GM12873 (cell line): ENCODE results near the gene CPED1.

Experiments
- TF ChIP-seq, protein P1 (sequence below): IDR thresholded peaks from 2 replicates; pipeline ENCODE4 v1.5.1; 2012; ENCODE audit warnings: low read depth, mild to moderate bottlenecking, moderate library complexity, low read length, control low read depth; ENCODE audit not compliant: insufficient read depth; ENCODE audit errors: missing control alignments

Gene CPED1

DNA sequence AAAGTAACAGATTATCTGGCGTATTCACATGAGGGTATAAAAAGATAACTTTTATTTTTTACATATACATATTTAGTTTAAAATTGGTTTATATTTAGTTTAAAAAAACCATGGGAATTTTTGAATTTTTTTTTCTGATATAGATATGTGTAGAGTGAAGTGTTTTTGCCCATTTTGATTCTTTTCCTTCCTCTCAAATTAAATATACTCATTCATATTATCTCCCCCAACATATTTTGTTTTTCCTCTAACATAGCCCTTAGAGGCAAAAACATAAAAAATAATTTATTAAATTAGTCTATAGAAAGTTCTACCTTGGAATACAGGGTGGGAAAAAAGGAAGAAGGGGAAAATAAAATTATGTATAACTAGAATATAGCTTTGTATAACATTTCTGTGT lies 137.7 kb downstream of the CPED1 start:
- TF ChIP-seq, protein P1, sequence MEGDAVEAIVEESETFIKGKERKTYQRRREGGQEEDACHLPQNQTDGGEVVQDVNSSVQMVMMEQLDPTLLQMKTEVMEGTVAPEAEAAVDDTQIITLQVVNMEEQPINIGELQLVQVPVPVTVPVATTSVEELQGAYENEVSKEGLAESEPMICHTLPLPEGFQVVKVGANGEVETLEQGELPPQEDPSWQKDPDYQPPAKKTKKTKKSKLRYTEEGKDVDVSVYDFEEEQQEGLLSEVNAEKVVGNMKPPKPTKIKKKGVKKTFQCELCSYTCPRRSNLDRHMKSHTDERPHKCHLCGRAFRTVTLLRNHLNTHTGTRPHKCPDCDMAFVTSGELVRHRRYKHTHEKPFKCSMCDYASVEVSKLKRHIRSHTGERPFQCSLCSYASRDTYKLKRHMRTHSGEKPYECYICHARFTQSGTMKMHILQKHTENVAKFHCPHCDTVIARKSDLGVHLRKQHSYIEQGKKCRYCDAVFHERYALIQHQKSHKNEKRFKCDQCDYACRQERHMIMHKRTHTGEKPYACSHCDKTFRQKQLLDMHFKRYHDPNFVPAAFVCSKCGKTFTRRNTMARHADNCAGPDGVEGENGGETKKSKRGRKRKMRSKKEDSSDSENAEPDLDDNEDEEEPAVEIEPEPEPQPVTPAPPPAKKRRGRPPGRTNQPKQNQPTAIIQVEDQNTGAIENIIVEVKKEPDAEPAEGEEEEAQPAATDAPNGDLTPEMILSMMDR: no peak

DNA sequence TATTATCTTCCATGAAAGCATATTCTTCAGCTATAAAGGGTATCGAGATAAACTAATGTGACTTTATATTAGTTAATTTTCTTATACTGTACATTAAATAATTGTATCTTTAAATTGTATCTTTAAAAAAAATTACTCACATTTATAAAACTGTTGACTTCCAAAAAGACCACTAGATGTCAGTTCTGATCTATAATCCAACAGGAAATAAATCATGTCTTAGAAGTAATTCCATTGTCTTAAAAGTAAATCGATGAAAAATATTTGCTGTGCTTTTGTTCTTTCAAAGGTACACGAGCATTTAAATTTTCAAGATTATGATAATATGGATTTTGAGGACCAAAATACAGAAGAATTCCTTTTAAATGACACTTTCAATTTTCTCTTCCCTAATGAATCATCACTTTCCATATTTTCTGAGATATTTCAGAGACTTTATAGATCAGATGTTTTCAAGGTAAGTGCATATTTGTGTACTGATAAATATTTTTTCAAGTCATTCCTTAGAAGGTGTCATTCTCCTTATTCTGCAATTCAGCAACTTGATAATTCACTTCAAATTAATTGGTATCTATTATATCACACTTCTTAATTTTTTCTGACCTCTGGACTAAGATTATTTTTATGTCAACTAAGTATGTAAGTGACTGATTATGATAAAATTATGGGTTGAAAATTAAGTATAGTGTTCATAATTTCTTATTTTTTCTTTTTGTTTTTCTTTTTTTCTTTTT lies 138.5 kb downstream of the CPED1 start:
- TF ChIP-seq, protein P1: no peak

DNA sequence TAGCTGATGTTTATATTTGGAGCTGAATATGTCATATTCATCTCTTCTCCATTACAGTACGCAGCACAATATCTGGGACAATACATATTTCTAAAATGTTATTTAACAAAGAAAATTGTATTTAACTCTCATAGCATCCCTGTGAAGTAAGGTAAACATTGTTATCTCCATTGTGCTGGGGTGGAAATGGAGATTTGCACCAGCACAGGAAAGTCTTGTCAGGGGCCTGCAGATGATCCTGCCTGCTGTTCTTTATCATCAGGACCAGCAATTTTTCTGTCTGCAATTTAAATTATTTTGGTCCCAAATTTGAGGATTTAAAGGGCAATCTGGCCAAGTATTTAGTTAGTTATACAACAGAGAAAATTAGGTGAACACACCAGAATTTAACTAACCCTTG lies 144.4 kb downstream of the CPED1 start:
- TF ChIP-seq, protein P1: no peak

DNA sequence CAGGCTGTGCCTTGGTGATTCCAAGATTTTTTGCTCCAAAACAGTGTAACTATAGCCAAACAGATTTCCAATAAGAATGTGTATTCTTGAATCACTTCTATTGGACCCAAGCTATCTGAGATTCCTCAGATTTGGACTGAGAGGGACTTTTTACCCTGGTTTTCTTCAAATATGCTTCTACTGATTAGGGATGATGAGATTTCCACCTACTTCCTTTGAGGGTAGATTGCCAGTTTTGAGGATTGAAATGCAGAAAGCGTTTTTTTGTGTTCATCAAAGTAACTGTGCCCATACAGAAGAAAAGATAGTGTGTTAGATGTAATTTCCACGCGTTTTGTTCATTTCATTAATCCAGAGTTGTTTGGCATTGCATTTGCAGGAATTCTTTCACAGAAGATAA lies 144.9 kb downstream of the CPED1 start:
- TF ChIP-seq, protein P1: no peak

DNA sequence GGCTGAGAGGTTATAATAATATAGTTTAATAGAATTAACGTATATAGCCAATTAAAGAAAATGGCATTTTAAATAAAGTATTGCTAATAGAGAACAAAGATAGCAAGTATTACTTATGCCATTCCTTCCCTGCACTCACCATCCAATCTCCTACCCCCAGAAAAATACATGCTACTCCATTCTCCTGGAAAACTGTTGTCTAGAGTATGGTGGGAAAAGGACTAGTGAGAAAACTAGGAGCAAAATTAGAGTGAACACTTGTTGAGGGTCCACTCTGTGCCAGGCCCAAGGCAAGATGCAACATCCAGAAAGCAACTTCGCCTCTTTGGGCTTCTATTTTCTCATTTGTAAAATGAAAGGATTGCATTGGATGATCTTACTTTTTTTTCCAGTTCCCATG lies 149.1 kb downstream of the CPED1 start:
- TF ChIP-seq, protein P1: no peak

DNA sequence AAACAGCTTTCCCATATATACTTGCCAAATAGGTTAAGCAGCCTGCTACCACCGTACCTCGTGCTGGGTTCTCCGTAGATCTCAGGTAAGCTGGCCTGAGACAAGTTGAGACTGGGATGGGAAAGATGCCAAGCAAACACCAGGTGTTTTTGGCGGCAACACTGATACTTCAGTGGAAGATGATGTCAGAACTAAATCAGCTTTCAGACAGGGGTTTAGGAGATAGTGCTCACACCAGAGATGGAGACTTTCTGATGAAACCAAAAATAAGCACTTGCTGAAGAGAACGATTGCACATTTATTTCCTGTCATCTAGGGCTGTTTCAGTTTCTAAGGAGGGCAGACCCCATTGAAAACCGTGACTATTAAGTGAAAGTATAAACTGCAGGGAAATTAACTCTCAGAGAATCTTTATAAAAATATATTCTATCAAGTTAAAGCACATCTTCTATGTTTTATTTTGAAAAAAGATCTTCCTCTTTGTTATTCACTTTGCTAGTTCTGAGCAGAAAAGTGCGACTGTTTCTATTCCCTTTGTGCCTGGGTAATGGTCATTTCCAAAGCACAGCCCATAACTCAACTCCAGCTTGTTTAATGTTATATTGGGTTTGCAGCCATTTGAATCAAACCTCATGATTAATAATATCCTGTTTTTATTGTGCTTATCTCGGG lies 149.9 kb downstream of the CPED1 start:
- TF ChIP-seq, protein P1: no peak

DNA sequence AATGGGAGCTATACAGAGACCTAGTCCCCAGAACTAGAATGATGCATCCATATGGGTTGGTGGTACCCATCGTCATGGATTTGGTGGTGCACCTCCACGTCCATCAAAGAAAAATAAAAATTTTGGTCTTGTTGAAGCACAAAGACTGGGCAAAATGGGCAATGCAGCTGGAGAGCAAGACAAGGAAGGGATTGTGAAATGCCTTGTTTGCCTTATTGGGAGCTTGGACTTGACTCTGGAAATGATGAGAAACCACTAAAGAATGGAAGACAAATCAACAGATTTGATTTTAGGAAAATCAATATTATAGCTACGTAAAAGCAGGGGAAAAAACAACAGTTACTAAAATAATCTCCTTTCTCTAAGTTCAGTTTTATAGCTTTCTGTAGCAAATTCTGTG lies 150.9 kb downstream of the CPED1 start:
- TF ChIP-seq, protein P1: no peak
